GM21619 (cell line): ENCODE measurements around the gene GATA5.

Experiments
- ATAC-seq: cut with Tn5 transposase; IDR thresholded peaks from one replicate; pipeline ENCODE4 v1.9.1; 2021; ENCODE audit not compliant: unreplicated experiment

The GATA5 gene

GRCh38 chr20:62418709-62419487 is 56.9 kb downstream of the GATA5 start:
- no peak for ATAC-seq

- no peak for ATAC-seq
Observed at GRCh38 chr20:62417981-62418708, 57.6 kb downstream of the GATA5 start.

GRCh38 chr20:62416651-62417637 is 58.9 kb downstream of the GATA5 start:
- ATAC-seq, result no peak

- ATAC-seq, result no peak
Observed at GRCh38 chr20:62415354-62416111, 60.3 kb downstream of the GATA5 start.

GRCh38 chr20:62413896-62414481 is 61.8 kb downstream of the GATA5 start:
- no peak for ATAC-seq
